ENCODE data around the gene ARID5B. TPM values are rescaled to one million over a fixed set of nuclear protein-coding genes. Genes with fewer than 3 reads are reported as not detected.

ARID5B gene
- polyA plus RNA-seq, 1 experiment: 137 TPM

DNA sequence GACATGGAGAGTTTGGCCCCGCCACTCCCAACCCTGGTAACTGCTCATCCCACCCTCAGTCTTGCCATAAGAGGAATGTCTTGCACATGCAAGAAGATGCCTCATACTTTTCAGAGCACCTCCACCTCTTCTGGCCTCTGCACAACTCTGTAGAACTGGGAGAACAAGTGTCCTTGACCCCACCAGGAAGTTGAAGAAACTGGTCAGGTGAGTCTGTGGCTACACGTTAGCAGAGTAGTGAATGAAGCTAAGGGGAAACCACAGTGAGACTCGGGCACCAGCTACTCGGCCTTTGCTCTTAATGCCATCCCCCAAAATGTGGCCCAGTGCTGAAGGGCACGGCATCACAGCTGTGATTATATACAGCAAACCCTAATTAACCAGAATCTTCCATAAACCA is 110.1 kb downstream of the ARID5B start:
- TF ChIP-seq, protein P1, sequence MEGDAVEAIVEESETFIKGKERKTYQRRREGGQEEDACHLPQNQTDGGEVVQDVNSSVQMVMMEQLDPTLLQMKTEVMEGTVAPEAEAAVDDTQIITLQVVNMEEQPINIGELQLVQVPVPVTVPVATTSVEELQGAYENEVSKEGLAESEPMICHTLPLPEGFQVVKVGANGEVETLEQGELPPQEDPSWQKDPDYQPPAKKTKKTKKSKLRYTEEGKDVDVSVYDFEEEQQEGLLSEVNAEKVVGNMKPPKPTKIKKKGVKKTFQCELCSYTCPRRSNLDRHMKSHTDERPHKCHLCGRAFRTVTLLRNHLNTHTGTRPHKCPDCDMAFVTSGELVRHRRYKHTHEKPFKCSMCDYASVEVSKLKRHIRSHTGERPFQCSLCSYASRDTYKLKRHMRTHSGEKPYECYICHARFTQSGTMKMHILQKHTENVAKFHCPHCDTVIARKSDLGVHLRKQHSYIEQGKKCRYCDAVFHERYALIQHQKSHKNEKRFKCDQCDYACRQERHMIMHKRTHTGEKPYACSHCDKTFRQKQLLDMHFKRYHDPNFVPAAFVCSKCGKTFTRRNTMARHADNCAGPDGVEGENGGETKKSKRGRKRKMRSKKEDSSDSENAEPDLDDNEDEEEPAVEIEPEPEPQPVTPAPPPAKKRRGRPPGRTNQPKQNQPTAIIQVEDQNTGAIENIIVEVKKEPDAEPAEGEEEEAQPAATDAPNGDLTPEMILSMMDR (IDR thresholded peaks at IDR 0.05; ENCODE audit: low read depth, low read length): no peak
- CTCF ChIA-PET: no interaction called here

DNA sequence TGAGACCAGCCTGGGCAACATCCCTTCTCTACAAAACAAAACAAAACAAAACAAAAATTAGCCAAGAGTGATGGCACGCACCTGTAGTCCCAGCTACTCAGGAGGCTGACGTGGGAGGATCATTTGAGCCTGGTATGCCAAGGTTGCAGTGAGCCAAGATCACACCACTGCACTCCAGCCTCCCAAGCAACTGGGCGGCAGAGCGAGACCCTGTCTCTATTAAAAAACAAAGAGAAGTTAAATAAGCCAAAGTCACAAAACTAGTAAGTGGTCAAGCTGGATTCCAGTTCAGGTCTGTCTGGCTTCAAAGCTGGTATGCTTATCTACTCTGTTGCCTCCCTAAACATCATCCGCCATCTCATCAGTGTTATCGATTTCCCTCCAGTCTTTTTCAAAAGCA is 110.8 kb downstream of the ARID5B start:
- H3K27ac ChIP-seq (ENCODE audit: low read depth, low read length): no peak overlapping the region
- H3K9me3 ChIP-seq (ENCODE audit: control insufficient read depth, insufficient read depth, low read length): no peaks in the 10 kb centered on the region
- TF ChIP-seq, protein P1 (IDR thresholded peaks at IDR 0.05; ENCODE audit: low read depth, low read length): no peak
- H3K27me3 ChIP-seq (ENCODE audit: control insufficient read depth, insufficient read depth, low read length): no peaks in the 10 kb centered on the region
- H3K4me3 ChIP-seq (ENCODE audit: low read depth, low read length): no peak overlapping the region
- POLR2A ChIA-PET: no interaction called here
- DNase-seq (ENCODE audit: low read depth, low spot score): no peak
- CTCF ChIA-PET: interaction anchor here (1.2 kb wide), 1 partner anchor 26 kb away, joined by 3 read pairs; no protein-coding TSS in a partner anchor

More for the DNA sequence above, 110.1 kb downstream of the ARID5B start:
- POLR2A ChIA-PET: no interaction called here
- DNase-seq (ENCODE audit: low read depth, low spot score): no peak
- no peak overlapping the region for H3K27ac ChIP-seq (ENCODE audit: low read depth, low read length)
- H3K27me3 ChIP-seq (ENCODE audit: control insufficient read depth, insufficient read depth, low read length): no peaks in the 10 kb centered on the region
- H3K4me3 ChIP-seq (ENCODE audit: low read depth, low read length): no peak overlapping the region
- no peaks in the 10 kb centered on the region for H3K9me3 ChIP-seq (ENCODE audit: control insufficient read depth, insufficient read depth, low read length)

DNA sequence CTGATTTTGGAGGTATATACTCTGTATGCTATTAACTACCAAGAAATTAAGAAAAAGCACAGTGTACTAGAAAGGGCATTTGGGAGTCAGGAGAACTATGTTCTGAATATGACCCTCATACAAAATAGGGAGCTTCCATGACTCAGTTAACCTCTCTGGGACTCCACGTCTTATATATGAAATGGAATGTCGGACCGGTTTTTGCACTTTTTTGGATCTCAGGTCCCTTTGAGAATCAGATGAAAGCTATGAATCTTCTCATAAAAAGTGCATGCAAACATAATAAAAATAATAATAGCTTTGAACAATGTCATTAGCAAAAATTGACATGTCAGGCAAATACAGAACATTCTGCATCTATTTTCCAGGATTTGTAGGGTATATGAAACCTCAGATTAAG is 113.0 kb downstream of the ARID5B start:
- no peaks in the 10 kb centered on the region for H3K27me3 ChIP-seq (ENCODE audit: control insufficient read depth, insufficient read depth, low read length)
- H3K9me3 ChIP-seq (ENCODE audit: control insufficient read depth, insufficient read depth, low read length): no peaks in the 10 kb centered on the region
- POLR2A ChIA-PET: no interaction called here
- no peak for DNase-seq (ENCODE audit: low read depth, low spot score)
- H3K4me3 ChIP-seq (ENCODE audit: low read depth, low read length): no peak overlapping the region
- TF ChIP-seq, protein P1 (IDR thresholded peaks at IDR 0.05; ENCODE audit: low read depth, low read length): no peak
- no peak overlapping the region for H3K27ac ChIP-seq (ENCODE audit: low read depth, low read length)
- CTCF ChIA-PET: no interaction called here

DNA sequence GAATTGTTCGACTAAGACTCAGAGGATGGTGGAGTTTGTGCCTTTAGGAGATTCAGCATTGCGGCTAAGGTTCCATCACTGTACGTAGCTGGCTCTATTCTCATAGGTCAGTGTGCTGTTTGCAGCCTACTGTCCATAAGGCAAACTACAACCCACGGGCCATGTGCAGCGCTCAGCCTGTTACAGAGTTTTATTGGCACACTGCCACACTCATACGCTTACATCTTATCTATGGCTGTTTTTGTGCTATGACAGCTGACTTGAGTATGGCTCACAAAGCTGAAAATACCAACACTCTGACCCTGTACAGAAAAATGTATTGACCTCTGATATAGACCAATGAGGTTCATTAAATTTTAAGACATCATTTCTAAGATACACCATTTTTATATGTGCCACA is 114.5 kb downstream of the ARID5B start:
- no peaks in the 10 kb centered on the region for H3K27me3 ChIP-seq (ENCODE audit: control insufficient read depth, insufficient read depth, low read length)
- TF ChIP-seq, protein P1 (IDR thresholded peaks at IDR 0.05; ENCODE audit: low read depth, low read length): no peak
- CTCF ChIA-PET: interaction anchor here (0.8 kb wide), 1 partner anchor 23 kb away, joined by 3 read pairs; no protein-coding TSS in a partner anchor
- no peak overlapping the region for H3K27ac ChIP-seq (ENCODE audit: low read depth, low read length)
- no peak overlapping the region for H3K4me3 ChIP-seq (ENCODE audit: low read depth, low read length)
- POLR2A ChIA-PET: no interaction called here
- DNase-seq (ENCODE audit: low read depth, low spot score): no peak
- no peaks in the 10 kb centered on the region for H3K9me3 ChIP-seq (ENCODE audit: control insufficient read depth, insufficient read depth, low read length)

DNA sequence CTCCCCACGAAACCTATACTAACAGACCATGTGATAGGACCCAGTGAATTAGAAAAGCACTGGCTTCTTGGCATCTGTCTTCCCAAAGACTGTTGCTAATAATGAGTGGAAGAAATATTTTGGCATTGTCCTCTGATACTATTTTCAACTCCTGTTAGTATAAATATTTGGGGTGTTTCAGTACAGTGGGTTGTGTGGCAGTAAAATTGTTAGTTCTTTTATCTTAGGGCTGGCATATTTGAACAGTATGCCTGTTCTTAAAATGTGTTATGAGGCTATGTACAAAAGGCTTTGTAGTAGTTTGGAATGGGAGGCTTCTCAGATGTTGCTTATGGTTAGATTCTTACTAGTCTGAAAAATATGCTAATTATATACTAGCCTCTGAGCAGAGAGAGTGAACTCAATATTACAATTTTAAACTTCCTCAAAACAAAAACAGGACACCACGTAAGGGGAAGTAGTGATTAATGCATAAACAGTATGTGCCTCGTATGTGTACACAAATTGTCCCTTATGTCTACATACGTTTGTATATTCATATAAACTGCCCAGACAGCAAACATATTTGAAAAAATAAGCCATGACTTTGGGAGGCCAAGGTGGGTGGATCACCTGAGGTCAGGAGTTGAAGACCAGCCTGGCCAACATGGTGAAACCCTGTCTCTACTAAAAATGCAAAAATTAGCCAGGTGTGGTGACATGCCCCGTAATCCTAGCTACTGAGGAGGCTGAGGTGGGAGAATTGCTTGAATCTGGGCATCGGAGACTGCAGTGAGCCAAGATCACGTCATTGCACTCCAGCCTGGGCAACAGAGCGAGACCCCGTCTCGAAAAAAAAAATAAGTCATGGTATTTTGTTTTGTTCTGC is 115.4 kb downstream of the ARID5B start:
- TF ChIP-seq, protein P1 (IDR thresholded peaks at IDR 0.05; ENCODE audit: low read depth, low read length): no peak
- no peaks in the 10 kb centered on the region for H3K9me3 ChIP-seq (ENCODE audit: control insufficient read depth, insufficient read depth, low read length)
- no peak for DNase-seq (ENCODE audit: low read depth, low spot score)
- H3K4me3 ChIP-seq (ENCODE audit: low read depth, low read length): no peak overlapping the region
- no peak overlapping the region for H3K27ac ChIP-seq (ENCODE audit: low read depth, low read length)
- ChIA-PET POLR2A (no interaction called here), CTCF (no interaction called here)
- no peaks in the 10 kb centered on the region for H3K27me3 ChIP-seq (ENCODE audit: control insufficient read depth, insufficient read depth, low read length)

Measured in AG04450 (cell line).